Spleen (tissue), 11 donors: Measurements from ENCODE around the gene TRAPPC4. TPM values are rescaled to one million over a fixed set of nuclear protein-coding genes. Genes with fewer than 3 reads are reported as not detected.
A peak's percentile ranks its signal among the peaks of the same experiment; 100 is the strongest.

Experiments
- DNase-seq: peaks from one replicate; pipeline ENCODE4 v3.0.0-alpha.2; 2020
- H3K27ac ChIP-seq, 8 donors: fragments of 200-600 bp; sonication (generic) in 7 of 8; 1 replicate in 4 of 8; 2 replicates in 4 of 8; pipeline versions ENCODE4 v1.5.0 to v1.8.0; 2016 to 2021; ENCODE audit warnings: inconsistent platforms in 4 of 8, mild to moderate bottlenecking in 4 of 8, moderate library complexity in 1 of 8
- H3K27me3 ChIP-seq, 7 donors: fragments of 200-600 bp; sonication (generic) in 6 of 7; replicated peaks in 1 of 7; 1 replicate in 4 of 7; 2 replicates in 3 of 7; pipeline versions ENCODE4 v1.5.0 to v1.8.0; 2016 to 2021; ENCODE audit warnings: inconsistent platforms in 3 of 7, mild to moderate bottlenecking in 1 of 7
- H3K36me3 ChIP-seq, 6 donors: fragments of 200-600 bp; sonication (generic) in 5 of 6; 1 replicate in 4 of 6; 2 replicates in 2 of 6; pipeline versions ENCODE4 v1.5.0 to v1.8.0; 2016 to 2021; ENCODE audit warnings: inconsistent platforms in 2 of 6
- H3K4me1 ChIP-seq, 6 donors: fragments of 200-600 bp; sonication (generic) in 5 of 6; 1 replicate in 3 of 6; 2 replicates in 3 of 6; pipeline versions ENCODE4 v1.5.0 to v1.8.0; 2016 to 2021; ENCODE audit warnings: inconsistent platforms in 3 of 6
- H3K4me3 ChIP-seq, 8 donors: fragments of 200-600 bp; sonication (generic) in 7 of 8; 1 replicate in 4 of 8; 2 replicates in 4 of 8; pipeline versions ENCODE4 v1.5.0 to v1.8.0; 2016 to 2021; ENCODE audit warnings: inconsistent platforms in 4 of 8, mild to moderate bottlenecking in 4 of 8, moderate library complexity in 2 of 8
- H3K9me3 ChIP-seq, 8 donors: fragments of 200-600 bp; sonication (generic) in 7 of 8; 1 replicate in 4 of 8; 2 replicates in 4 of 8; pipeline versions ENCODE4 v1.5.0 to v1.8.0; 2016 to 2021; ENCODE audit warnings: inconsistent platforms in 4 of 8
- POLR2A ChIP-seq, 3 donors: fragments of 450-650 bp; IDR thresholded peaks; one replicate each; pipeline ENCODE4 v1.5.1; 2017; ENCODE audit warnings: antibody characterized with exemption in 3 of 3, mild to moderate bottlenecking in 1 of 3
- POLR2AphosphoS5 ChIP-seq, 3 donors: sonication (generic); formaldehyde crosslinking; IDR thresholded peaks; one replicate each; pipeline ENCODE4 v1.5.1; 2017; ENCODE audit warnings: antibody characterized with exemption in 3 of 3
- WGBS, 5 donors: extraction: QIAGEN DNeasy Blood & Tissue Kit in 3 of 5; methylation state at CpG; one replicate each; pipeline versions ENCODE4 v1.1.5 to v1.1.7; 2013 to 2018; 5-methylcytosine and 5-hydroxymethylcytosine counted together
- intact Hi-C: fragments of 100-400 bp; cut with DNase I; formaldehyde crosslinking; loops from one replicate; pipeline ENCODE4 v1.15.0; 2023; ENCODE audit warnings: low total_unique reads
- polyA plus RNA-seq, 3 donors: library from polyadenylated mRNA; stranded (reverse); fragments of 200-250 nt; gene quantifications; one replicate each; pipeline ENCODE4 v1.2.1, GENCODE V29; 2013
- total RNA-seq, 7 donors: library from RNA; depleted of rRNA in 3 of 7; stranded (reverse); fragments of >200 nt in 3 of 7; fragmentation: NEBNext Ultra II Directional in 4 of 7; extraction: Animal tissue kit (Norgen Biotek cat#: 25700) in 4 of 7; gene quantifications; one replicate each; pipeline versions ENCODE4 v1.1.0 to v1.2.1, GENCODE V29; 2016 to 2021
- TF ChIP-seq, protein P1 (sequence below), 11 experiments: fragments of 200-600 bp in 7 of 11; fragments of 450-650 bp in 4 of 11; sonication (generic) in 4 of 11; IDR thresholded peaks in 8 of 11; conservative IDR thresholded peaks in 3 of 11; 1 replicate in 7 of 11; 2 replicates in 4 of 11; pipeline versions ENCODE4 v1.4.0 to v1.8.0; 2016 to 2021; ENCODE audit warnings: antibody characterized with exemption in 11 of 11, inconsistent platforms in 4 of 11, mild to moderate bottlenecking in 1 of 11
- donor health status: healthy with polysubstance abuse.
- donor health status: DM: no; HTN: no; CAD: no; lungs with moderate emphysema.
- donor health status: DM: no; HTN: no; CAD: no.
- donor health status: Bipolar disorder and iron deficiency.
- donor health status: healthy.
- donor health status: DM: no; HTN: no; CAD: no.
- donor health status: DM: yes; HTN: yes; CAD: no.

The TRAPPC4 gene
- total and polyA plus RNA-seq, 10 donors = 33.1 to 61.8 (median 53.5) TPM

DNA sequence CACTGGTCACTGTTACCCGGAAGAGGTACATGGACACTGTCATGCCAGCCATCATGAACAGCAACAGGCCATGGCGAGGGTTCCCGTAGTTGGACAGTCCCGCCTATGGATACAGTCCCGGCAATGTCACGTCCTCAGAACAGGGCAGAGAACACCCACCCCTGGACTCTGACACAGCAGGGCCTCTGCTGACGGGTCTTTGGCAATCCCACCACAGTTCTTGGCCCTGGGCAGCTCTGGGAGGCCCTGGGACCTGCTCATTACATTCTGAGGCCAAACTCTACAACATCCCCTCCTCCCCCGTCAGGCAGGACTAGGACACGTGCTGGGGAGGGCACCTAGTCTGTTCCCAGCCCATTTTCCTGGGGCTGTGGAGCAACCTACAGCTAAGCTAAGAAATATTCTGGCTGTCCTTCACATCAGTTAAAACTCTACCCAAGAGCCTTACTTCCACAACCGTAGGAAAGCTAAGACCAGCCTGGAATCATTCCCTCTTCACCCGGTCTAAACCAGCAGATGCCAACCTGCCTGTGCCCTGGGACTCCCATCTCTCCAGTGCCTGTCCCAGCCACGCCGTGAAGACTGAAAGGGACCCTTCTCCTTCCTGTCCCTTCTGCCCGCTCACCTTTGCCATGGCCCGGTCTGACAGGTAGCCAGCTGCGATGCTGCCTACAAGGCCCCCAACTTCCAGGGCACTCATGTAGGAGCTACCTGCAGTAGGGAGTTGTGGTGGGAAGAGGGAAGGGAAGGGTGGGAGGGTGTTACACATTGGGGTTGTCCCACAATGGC is 7.6 kb downstream of the TRAPPC4 start:
- H3K4me1 ChIP-seq = peaks cover 15 to 75% (median 51%) of the 10 kb centered on the region in 6 donors
- no peaks in the 10 kb centered on the region for H3K9me3 ChIP-seq
- DNase-seq = peak; percentile 56
- H3K4me3 ChIP-seq = no peak overlapping the region
- H3K27ac ChIP-seq = peak overlapping the region in 6 of 8 donors; percentile 60 to 77 (median 72)
- TF ChIP-seq POLR2A (IDR thresholded peaks at IDR 0.05) (no peak), POLR2AphosphoS5 (IDR thresholded peaks at IDR 0.05) (no peak)
- TF ChIP-seq, protein P1, sequence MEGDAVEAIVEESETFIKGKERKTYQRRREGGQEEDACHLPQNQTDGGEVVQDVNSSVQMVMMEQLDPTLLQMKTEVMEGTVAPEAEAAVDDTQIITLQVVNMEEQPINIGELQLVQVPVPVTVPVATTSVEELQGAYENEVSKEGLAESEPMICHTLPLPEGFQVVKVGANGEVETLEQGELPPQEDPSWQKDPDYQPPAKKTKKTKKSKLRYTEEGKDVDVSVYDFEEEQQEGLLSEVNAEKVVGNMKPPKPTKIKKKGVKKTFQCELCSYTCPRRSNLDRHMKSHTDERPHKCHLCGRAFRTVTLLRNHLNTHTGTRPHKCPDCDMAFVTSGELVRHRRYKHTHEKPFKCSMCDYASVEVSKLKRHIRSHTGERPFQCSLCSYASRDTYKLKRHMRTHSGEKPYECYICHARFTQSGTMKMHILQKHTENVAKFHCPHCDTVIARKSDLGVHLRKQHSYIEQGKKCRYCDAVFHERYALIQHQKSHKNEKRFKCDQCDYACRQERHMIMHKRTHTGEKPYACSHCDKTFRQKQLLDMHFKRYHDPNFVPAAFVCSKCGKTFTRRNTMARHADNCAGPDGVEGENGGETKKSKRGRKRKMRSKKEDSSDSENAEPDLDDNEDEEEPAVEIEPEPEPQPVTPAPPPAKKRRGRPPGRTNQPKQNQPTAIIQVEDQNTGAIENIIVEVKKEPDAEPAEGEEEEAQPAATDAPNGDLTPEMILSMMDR (IDR thresholded peaks at IDR 0.05 in 8 of 11, conservative IDR thresholded peaks at IDR 0.05 in 3 of 11) = no peak
- no peaks in the 10 kb centered on the region for H3K27me3 ChIP-seq
- 89 to 96% (median 94%) methylated on average over 16 of the region's 16 CpGs for WGBS, 5 donors
- peaks cover 0 to 74% (median 45%) of the 10 kb centered on the region in 6 donors for H3K36me3 ChIP-seq
- intact Hi-C loops = no loop called here

DNA sequence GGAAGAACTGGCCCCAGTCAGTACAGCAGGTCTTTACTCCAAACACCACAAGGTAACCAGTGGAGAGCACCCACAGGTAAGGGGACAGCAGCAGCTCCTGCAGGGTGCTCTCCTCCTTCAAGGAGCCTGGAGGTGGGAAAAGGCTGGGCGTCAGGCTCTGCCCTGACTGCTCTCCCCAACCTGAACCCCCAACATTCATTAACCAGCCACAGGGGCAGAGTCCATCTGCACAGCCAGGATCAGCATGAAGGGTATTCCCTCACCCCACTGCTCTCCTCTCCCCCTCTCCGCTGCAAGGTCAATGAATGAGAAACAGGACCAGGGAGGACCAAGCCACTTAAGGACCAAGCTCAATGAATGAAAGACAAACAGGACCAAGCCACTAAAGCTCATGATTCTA is 8.4 kb downstream of the TRAPPC4 start:
- peak overlapping the region in 2 of 8 donors; percentile 76 to 77 for H3K27ac ChIP-seq
- TF ChIP-seq, protein P1 (IDR thresholded peaks at IDR 0.05 in 8 of 11, conservative IDR thresholded peaks at IDR 0.05 in 3 of 11) = no peak
- TF ChIP-seq POLR2AphosphoS5 (IDR thresholded peaks at IDR 0.05) = no peak
- WGBS, 5 donors = 93 to 100% (median 97%) methylated on average over 2 of the region's 2 CpGs
- H3K9me3 ChIP-seq = no peaks in the 10 kb centered on the region
- DNase-seq = peak; percentile 53
- no peak overlapping the region for H3K4me3 ChIP-seq
- peaks cover 0 to 66% (median 39%) of the 10 kb centered on the region in 6 donors for H3K36me3 ChIP-seq
- no peaks in the 10 kb centered on the region for H3K27me3 ChIP-seq
- intact Hi-C loops = no loop called here
- peaks cover 14 to 71% (median 46%) of the 10 kb centered on the region in 6 donors for H3K4me1 ChIP-seq

DNA sequence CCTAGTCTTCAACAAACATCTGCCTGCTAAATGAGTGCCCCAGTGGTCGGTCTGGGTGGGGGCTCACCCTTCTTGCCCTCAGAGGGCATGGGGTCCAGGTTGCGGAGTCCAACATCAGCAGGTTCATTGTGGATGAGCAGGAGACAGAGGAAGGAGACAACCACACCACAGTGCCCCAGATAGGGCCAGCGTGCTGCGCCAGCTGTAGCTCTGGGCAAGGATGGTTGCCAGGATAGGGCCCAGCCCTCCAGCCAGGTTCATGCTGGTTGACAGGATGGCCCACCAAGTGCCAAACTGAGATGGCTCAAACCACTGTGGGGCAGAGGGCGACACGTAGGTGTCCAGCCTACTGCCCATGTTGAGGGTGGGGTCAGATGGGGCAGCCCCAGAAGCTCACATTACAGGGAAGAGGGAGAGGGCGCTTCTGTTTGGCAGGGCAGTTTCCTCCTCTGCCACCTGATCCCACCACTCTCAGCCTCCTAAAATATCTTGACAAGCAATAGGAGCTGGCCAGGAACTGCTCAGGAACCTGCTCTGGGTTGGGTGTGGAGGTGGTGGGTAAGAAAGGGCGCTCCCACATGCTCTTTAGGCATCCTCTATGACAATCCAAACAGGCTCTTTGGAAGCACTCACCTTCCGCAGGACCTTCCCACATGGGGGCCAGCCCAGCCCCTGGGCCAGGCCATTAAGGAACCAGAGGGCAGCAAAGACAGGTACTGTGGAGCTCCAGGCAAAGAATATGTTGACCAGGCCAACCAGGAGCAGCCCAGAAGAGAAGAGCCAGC is 9.2 kb downstream of the TRAPPC4 start:
- Histone ChIP-seq H3K36me3 (peaks cover 0 to 58% (median 32%) of the 10 kb centered on the region in 6 donors), H3K27ac (peak overlapping the region in 2 of 8 donors; percentile 14 to 24), H3K4me1 (peaks cover 14 to 68% (median 43%) of the 10 kb centered on the region in 6 donors), H3K9me3 (no peaks in the 10 kb centered on the region), H3K27me3 (no peaks in the 10 kb centered on the region), H3K4me3 (no peak overlapping the region)
- WGBS, 5 donors = 95 to 100% (median 96%) methylated on average over 8 to 9 of the region's 9 CpGs
- DNase-seq = peak; percentile 72
- TF ChIP-seq, protein P1 (IDR thresholded peaks at IDR 0.05 in 8 of 11, conservative IDR thresholded peaks at IDR 0.05 in 3 of 11) = no peak
- TF ChIP-seq POLR2AphosphoS5 (IDR thresholded peaks at IDR 0.05) (no peak), POLR2A (IDR thresholded peaks at IDR 0.05) (no peak)
- intact Hi-C loops = no loop called here
